ENCODE measurements around the gene SLCO4A1. TPM values are rescaled to one million over a fixed set of nuclear protein-coding genes. Genes with fewer than 3 reads are reported as not detected.
"Not testable (repeated sequence)": the region's sequence is repeated elsewhere in the genome, so short reads cannot be mapped to it uniquely, and the experiment has no call there.

Gene SLCO4A1
- total and polyA plus RNA-seq, 11 donors: 1.00 to 54.0 (median 11.5) TPM

- Histone ChIP-seq H3K27me3 (no peaks in the 10 kb centered on the region), H3K4me1 (peaks cover 17 to 50% (median 27%) of the 10 kb centered on the region in 12 donors), H3K36me3 (no peaks in the 10 kb centered on the region), H3K4me3 (no peak overlapping the region), H3K27ac (peak overlapping the region; percentile 89 to 96 (median 92)), H3K9me3 (no peaks in the 10 kb centered on the region)
- DNase-seq (peak in 1 of 5 donors; percentile 72), ATAC-seq (peak in 2 of 4 donors; percentile 2 to 16)
- intact Hi-C loops (cut with DNase I): loop anchor here in 2 of 10 donors (1.0 to 2.0 kb wide), 2 partner anchors 16 to 26 kb away; no protein-coding TSS in a partner anchor
- TF ChIP-seq POLR2A (IDR thresholded peaks at IDR 0.05) (no peak), CTCF (IDR thresholded peaks at IDR 0.05) (no peak)
- WGBS, 4 donors: 82 to 90% (median 86%) methylated on average over 31 to 32 of the region's 32 CpGs
These were observed 17.4 kb upstream of the SLCO4A1 start for GRCh38 chr20:62624719-62625453.

- TF ChIP-seq POLR2A (IDR thresholded peaks at IDR 0.05): no peak
- no peak for TF ChIP-seq CTCF (IDR thresholded peaks at IDR 0.05)
- peak overlapping the region in 3 of 12 donors; percentile 91 to 96 (median 95) for H3K27ac ChIP-seq
- peak in 2 of 5 donors; percentile 27 to 57 for DNase-seq
- WGBS, 4 donors: 92 to 97% (median 96%) methylated on average over 19 to 21 of the region's 21 CpGs
- no peak for ATAC-seq
- intact Hi-C loops (cut with DNase I): loop anchor here in 1 of 10 donors (2.0 kb wide), 1 partner anchor 15 kb away; no protein-coding TSS in a partner anchor
- no peaks in the 10 kb centered on the region for H3K9me3 ChIP-seq
- peaks cover 17 to 50% (median 27%) of the 10 kb centered on the region in 12 donors for H3K4me1 ChIP-seq
- no peak overlapping the region for H3K4me3 ChIP-seq
- peaks cover 0 to under 1% (median 0%) of the 10 kb centered on the region in 9 donors for H3K27me3 ChIP-seq
- no peaks in the 10 kb centered on the region for H3K36me3 ChIP-seq
These were observed 16.8 kb upstream of the SLCO4A1 start for GRCh38 chr20:62625516-62625915.

- intact Hi-C loops (cut with DNase I): loop anchor here in 1 of 10 donors (2.0 kb wide), 1 partner anchor 15 kb away; no protein-coding TSS in a partner anchor
- TF ChIP-seq CTCF (IDR thresholded peaks at IDR 0.05): no peak
- no peak for ATAC-seq
- Histone ChIP-seq H3K9me3 (no peaks in the 10 kb centered on the region), H3K27ac (peak overlapping the region in 1 of 12 donors; percentile 91), H3K36me3 (no peaks in the 10 kb centered on the region), H3K4me1 (peaks cover 17 to 50% (median 27%) of the 10 kb centered on the region in 12 donors), H3K27me3 (peaks cover 0 to 5% (median 0%) of the 10 kb centered on the region in 9 donors), H3K4me3 (no peak overlapping the region)
- 84 to 92% (median 91%) methylated on average over 15 to 20 of the region's 20 CpGs for WGBS, 4 donors
- DNase-seq: peak in 2 of 5 donors; percentile 19 to 58
These were observed 16.3 kb upstream of the SLCO4A1 start for GRCh38 chr20:62625921-62626547.

GRCh38 chr20:62627425-62627824, 14.9 kb upstream of the SLCO4A1 start:
- intact Hi-C loops (cut with DNase I); H3K4me3 ChIP-seq; ATAC-seq; H3K36me3 ChIP-seq; H3K9me3 ChIP-seq; DNase-seq; H3K27ac ChIP-seq: not testable (repeated sequence)
- Histone ChIP-seq H3K27me3 (peaks cover 0 to 17% (median 0%) of the 10 kb centered on the region in 9 donors), H3K4me1 (peaks cover 17 to 40% (median 26%) of the 10 kb centered on the region in 12 donors)
- 95 to 100% (median 96%) methylated on average over 1 of the region's 1 CpG for WGBS, 4 donors
